ENCODE data around the gene IFRD1.

The IFRD1 gene

DNA sequence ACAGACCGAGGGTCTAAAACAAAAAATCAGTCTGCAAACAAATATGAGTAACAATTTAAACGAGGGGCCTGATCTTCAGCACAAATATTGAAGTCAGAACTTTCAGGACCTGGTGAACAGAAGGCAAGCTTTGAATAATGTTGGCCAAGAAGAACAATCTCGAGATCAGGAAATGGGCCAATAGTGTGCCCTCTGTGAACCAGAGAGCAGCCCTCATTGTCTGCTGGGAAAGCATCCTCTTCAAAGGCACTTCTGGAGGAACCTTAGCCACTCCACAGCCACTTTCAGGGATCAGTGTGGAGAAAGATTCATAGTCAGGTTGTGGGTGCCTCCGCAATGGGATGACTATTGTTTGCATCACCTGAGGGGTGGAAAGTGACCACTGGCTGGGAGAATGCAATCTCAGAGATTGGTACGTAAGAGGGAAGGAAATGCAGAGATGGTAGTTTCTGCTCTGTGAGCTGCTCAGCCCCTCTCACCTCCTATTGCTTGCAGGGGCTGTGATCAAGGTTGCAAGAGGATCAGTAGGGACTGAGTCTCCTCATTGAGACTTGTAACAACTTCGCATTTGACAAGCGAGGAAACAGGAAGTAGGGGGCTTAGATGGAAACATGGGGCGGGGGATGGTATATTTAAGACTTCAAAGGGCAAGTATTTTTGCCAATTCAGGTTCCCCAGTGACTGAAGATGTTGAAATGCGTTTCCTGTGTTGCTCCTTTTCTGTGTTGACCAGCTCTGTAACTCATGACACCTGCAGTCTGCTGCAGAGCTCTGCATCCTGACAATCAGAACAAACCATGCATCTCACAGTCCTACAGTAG, 28.4 kb upstream of the IFRD1 start:
- H3K27me3 ChIP-seq (ENCODE audit: insufficient read depth, low read length), result no peaks in the 10 kb centered on the region
- H3K4me1 ChIP-seq (ENCODE audit: insufficient read depth, low read length), result peaks cover 37% of the 10 kb centered on the region
- no peak overlapping the region for H3K9ac ChIP-seq (ENCODE audit: low read depth, low read length)
- no peaks in the 10 kb centered on the region; the same call in 1 of the 2 replicates for H3K9me3 ChIP-seq (ENCODE audit: insufficient read depth, low read depth, low read length)
- no peak overlapping the region for H3K4me3 ChIP-seq (ENCODE audit: low read length)
- no peaks in the 10 kb centered on the region for H3K36me3 ChIP-seq (ENCODE audit: insufficient read depth, low read length)
- peak overlapping the region; percentile 46 for H3K27ac ChIP-seq (ENCODE audit: low read depth, low read length)
- WGBS, result 65% methylated on average over 9 of the region's 9 CpGs

DNA sequence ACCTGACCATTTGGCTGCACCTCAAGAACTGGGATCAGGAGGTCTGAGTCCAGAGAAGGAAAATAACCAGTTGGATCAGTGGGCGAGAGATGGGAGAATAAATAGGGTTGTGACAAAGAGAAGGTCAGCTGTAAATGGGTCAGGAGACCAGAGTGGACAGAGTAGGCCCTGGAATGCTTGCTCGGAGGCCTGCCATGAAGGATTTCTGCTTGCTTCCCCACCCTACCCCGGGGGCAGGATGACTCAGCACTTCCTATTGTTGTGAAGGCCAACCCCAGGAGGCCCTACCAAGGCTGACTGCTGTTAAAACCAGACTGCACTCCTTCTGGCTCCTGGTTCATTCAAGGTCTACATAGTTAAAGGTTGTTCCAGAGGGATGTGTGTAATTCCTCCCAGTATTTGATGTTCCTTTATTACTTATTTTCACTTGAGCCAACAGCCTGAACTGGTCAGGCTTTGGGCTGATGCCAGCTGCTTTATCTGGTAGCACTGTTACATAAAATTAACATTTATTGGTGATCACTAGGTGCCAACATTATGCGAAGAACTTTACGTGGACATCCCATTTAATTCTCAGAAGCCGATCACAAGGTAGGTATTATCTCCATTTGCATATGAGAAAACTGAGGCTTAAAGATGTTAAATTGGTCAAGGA, 27.3 kb upstream of the IFRD1 start:
- no peaks in the 10 kb centered on the region for H3K9me3 ChIP-seq (ENCODE audit: insufficient read depth, low read depth, low read length)
- H3K4me3 ChIP-seq (ENCODE audit: low read length), result peak overlapping the region; percentile 2; the same call in 1 of the 2 replicates
- peak overlapping the region; percentile 0; the same call in 1 of the 2 replicates for H3K9ac ChIP-seq (ENCODE audit: low read depth, low read length)
- H3K4me1 ChIP-seq (ENCODE audit: insufficient read depth, low read length), result peaks cover 40% of the 10 kb centered on the region
- H3K27ac ChIP-seq (ENCODE audit: low read depth, low read length), result peak overlapping the region; percentile 46
- no peaks in the 10 kb centered on the region for H3K27me3 ChIP-seq (ENCODE audit: insufficient read depth, low read length)
- 64% methylated on average over 6 of the region's 6 CpGs for WGBS
- no peaks in the 10 kb centered on the region for H3K36me3 ChIP-seq (ENCODE audit: insufficient read depth, low read length)

DNA sequence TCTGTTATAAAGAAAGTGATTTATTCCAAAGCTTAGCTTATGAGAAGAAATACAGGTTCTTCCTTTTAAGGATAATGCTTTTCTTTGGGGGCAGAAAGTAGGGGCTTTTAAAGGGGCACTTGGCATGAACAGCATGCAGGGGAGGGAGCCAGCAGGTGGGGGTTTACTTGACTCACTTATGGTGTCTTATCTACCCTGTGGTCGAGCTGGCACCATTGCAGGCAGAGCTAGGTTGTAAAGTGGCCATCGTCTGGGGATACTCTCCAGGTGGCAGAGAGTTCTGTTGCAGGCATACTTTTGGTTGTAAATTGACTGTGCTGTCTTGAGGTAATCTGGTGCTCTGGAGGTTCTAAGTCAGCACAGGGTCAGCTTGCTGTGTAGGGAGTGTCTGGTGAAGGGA, 26.3 kb upstream of the IFRD1 start:
- Histone ChIP-seq H3K27me3 (ENCODE audit: insufficient read depth, low read length) (no peaks in the 10 kb centered on the region), H3K4me3 (ENCODE audit: low read length) (no peak overlapping the region), H3K9me3 (ENCODE audit: insufficient read depth, low read depth, low read length) (no peaks in the 10 kb centered on the region), H3K9ac (ENCODE audit: low read depth, low read length) (no peak overlapping the region), H3K36me3 (ENCODE audit: insufficient read depth, low read length) (no peaks in the 10 kb centered on the region), H3K27ac (ENCODE audit: low read depth, low read length) (no peak overlapping the region), H3K4me1 (ENCODE audit: insufficient read depth, low read length) (peaks cover 41% of the 10 kb centered on the region)
- WGBS, result 78% methylated on average over 2 of the region's 2 CpGs

DNA sequence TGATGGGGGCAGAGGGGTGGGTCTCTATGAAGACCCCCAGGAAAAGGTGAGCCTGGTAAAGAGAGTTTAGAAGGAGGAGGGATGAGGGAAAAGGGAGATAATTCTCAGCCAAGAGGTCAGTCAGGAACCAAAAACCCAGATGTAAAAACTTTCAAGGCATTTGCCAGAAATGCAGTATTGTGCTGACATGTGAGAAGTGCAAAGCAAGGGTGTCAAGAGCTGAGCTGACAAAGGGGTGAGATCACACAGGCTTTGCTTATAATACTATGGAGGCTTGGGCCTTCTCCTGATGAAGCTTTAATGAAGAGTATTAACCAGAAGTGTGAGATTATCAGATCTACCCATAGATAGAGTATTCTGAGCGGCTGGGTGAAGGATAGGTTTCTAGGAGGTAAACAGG, 22.3 kb upstream of the IFRD1 start:
- H3K4me1 ChIP-seq (ENCODE audit: insufficient read depth, low read length), result peaks cover 20% of the 10 kb centered on the region
- H3K36me3 ChIP-seq (ENCODE audit: insufficient read depth, low read length), result no peaks in the 10 kb centered on the region
- H3K9ac ChIP-seq (ENCODE audit: low read depth, low read length), result no peak overlapping the region
- 84% methylated on average over 1 of the region's 1 CpG for WGBS
- no peak overlapping the region for H3K4me3 ChIP-seq (ENCODE audit: low read length)
- H3K27ac ChIP-seq (ENCODE audit: low read depth, low read length), result no peak overlapping the region
- H3K27me3 ChIP-seq (ENCODE audit: insufficient read depth, low read length), result no peaks in the 10 kb centered on the region
- H3K9me3 ChIP-seq (ENCODE audit: insufficient read depth, low read depth, low read length), result no peaks in the 10 kb centered on the region

DNA sequence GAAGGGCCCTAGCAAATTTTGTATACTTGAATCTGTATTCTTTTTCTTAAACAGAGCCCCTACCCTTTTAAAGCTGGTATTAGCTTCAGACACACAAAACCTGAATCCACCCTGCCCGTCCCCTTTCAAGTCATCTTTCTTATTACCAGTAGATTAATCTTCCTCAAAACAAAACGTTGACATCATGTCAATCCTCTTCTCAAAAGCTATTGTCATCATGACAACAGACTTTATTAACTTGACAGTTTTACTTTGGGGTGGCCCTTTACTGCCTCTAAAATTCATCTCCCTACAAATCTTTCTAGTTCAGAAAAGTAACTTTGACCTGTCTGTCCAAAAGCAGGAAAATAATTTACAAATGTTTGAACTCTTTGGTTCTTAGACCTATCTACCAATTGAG, 21.5 kb upstream of the IFRD1 start:
- whole genome bisulfite sequencing, result 93% methylated on average over 2 of the region's 2 CpGs
- no peak overlapping the region for H3K27ac ChIP-seq (ENCODE audit: low read depth, low read length)
- no peak overlapping the region for H3K4me3 ChIP-seq (ENCODE audit: low read length)
- H3K27me3 ChIP-seq (ENCODE audit: insufficient read depth, low read length), result no peaks in the 10 kb centered on the region
- H3K4me1 ChIP-seq (ENCODE audit: insufficient read depth, low read length), result peaks cover 13% of the 10 kb centered on the region
- no peak overlapping the region for H3K9ac ChIP-seq (ENCODE audit: low read depth, low read length)
- H3K36me3 ChIP-seq (ENCODE audit: insufficient read depth, low read length), result no peaks in the 10 kb centered on the region
- H3K9me3 ChIP-seq (ENCODE audit: insufficient read depth, low read depth, low read length), result no peaks in the 10 kb centered on the region

DNA sequence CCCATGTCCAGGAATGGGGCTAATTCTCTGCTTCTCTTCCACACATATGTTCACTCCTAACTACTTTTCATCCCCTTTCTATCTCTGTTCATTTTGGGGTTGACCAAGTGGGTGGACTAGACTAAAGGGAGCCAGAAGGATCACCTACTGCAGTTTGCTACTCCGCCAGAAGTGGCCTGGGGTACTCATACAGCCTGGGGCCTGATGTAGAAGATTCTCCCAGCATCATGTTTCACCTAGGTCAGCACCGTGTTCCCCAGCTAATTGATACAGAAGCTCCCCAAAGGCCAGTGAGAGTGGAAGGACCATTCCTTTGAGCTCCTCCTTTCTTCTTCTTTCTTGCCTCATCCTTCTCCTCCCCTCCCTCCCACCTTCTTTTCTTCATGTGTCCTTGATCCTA, 19.6 kb upstream of the IFRD1 start:
- Histone ChIP-seq H3K27me3 (ENCODE audit: insufficient read depth, low read length) (no peaks in the 10 kb centered on the region), H3K9me3 (ENCODE audit: insufficient read depth, low read depth, low read length) (no peaks in the 10 kb centered on the region), H3K9ac (ENCODE audit: low read depth, low read length) (no peak overlapping the region), H3K36me3 (ENCODE audit: insufficient read depth, low read length) (no peaks in the 10 kb centered on the region), H3K27ac (ENCODE audit: low read depth, low read length) (no peak overlapping the region), H3K4me1 (ENCODE audit: insufficient read depth, low read length) (peaks cover 9% of the 10 kb centered on the region), H3K4me3 (ENCODE audit: low read length) (no peak overlapping the region)
- 82% methylated on average over 2 of the region's 2 CpGs for WGBS

DNA sequence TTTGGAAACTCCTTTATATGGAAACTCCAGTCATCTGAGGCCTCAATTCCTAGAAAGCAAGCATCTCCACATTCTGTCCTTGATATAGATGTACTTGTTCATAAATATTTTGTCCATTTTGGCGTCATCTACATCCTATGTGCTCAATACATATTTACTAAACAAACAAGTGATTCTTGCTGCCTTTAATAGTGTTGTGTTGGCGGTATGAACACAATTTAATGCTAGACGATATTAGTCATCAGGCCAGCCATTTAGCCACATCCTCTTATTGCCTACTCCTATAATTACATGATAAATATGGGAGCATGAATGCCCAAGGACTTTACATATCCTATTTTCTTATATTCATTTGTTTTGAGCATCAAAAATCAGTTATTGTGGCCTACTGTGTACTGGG, 18.5 kb upstream of the IFRD1 start:
- H3K4me3 ChIP-seq (ENCODE audit: low read length), result no peak overlapping the region
- H3K4me1 ChIP-seq (ENCODE audit: insufficient read depth, low read length), result peaks cover 4% of the 10 kb centered on the region; the same call in 1 of the 2 replicates
- H3K9ac ChIP-seq (ENCODE audit: low read depth, low read length), result no peak overlapping the region
- no peaks in the 10 kb centered on the region for H3K9me3 ChIP-seq (ENCODE audit: insufficient read depth, low read depth, low read length)
- 83% methylated on average over 1 of the region's 3 CpGs for WGBS
- no peaks in the 10 kb centered on the region for H3K36me3 ChIP-seq (ENCODE audit: insufficient read depth, low read length)
- H3K27me3 ChIP-seq (ENCODE audit: insufficient read depth, low read length), result no peaks in the 10 kb centered on the region
- H3K27ac ChIP-seq (ENCODE audit: low read depth, low read length), result no peak overlapping the region

DNA sequence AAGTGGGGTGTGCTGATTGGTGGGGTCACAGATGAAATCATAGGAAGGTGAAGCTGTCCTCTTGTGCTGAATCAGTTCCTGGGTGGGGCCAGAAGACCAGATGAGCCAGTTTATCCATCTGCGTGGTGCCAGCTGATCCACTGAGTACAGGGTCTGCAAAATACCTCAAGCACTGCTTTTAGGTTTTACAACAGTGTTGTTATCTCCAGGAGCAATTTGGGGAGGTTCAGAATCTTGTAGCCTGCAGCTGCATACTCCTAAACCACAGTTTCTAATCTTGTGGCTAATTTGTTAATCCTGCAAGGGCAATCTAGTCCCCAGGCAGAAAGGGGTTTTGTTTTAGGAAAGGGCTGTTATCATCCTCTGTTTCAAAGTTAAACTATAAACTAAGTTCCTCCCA, 17.0 kb upstream of the IFRD1 start:
- Histone ChIP-seq H3K9ac (ENCODE audit: low read depth, low read length) (no peak overlapping the region), H3K27me3 (ENCODE audit: insufficient read depth, low read length) (no peaks in the 10 kb centered on the region), H3K36me3 (ENCODE audit: insufficient read depth, low read length) (no peaks in the 10 kb centered on the region), H3K27ac (ENCODE audit: low read depth, low read length) (no peak overlapping the region), H3K4me3 (ENCODE audit: low read length) (no peak overlapping the region), H3K9me3 (ENCODE audit: insufficient read depth, low read depth, low read length) (no peaks in the 10 kb centered on the region), H3K4me1 (ENCODE audit: insufficient read depth, low read length) (no peaks in the 10 kb centered on the region; the same call in 1 of the 2 replicates)
- WGBS, result 86% methylated on average over 1 of the region's 1 CpG

DNA sequence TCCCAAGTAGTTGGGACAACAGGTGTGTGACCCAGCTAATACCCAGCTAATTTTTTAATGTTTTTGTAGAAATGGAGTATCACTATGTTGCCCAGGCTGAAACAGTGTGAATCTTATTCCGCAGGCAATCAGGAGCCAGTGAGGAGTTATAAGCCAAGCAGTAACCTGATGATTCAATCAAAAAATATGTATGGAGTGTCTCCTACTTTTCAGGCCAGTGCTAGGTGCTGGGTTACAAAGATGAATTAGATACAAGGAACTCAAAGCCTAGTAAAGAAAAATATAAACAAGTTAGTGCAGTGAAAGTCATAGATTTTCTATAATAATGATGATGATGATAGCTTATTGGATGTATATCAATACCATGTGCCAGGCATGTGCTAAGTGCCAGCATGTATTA, 13.2 kb upstream of the IFRD1 start:
- Histone ChIP-seq H3K4me1 (ENCODE audit: insufficient read depth, low read length) (no peaks in the 10 kb centered on the region; the same call in 1 of the 2 replicates), H3K9ac (ENCODE audit: low read depth, low read length) (no peak overlapping the region), H3K36me3 (ENCODE audit: insufficient read depth, low read length) (no peaks in the 10 kb centered on the region), H3K27me3 (ENCODE audit: insufficient read depth, low read length) (no peaks in the 10 kb centered on the region), H3K4me3 (ENCODE audit: low read length) (no peak overlapping the region), H3K27ac (ENCODE audit: low read depth, low read length) (no peak overlapping the region), H3K9me3 (ENCODE audit: insufficient read depth, low read depth, low read length) (no peaks in the 10 kb centered on the region)
- 89% methylated on average over 1 of the region's 1 CpG for WGBS

DNA sequence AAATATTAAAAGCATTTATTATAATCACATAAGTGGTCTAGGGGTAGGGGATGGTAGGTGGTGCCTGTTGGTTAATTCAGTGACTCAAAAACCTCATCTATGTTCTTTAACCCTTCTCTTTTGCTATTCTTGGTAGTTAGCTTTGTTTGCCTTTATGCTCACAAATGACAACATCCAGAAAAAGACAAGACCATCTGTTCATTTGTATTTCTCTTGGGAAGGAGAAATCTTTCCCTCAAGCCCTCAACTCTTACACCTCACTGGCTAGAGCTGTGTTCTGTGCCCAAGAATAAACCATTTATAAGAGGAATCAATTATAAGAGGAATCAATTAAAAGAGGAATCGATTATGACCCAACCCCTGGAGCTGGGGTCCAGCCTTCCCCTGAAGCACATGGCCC, 10.8 kb upstream of the IFRD1 start:
- WGBS, result 96% methylated on average over 1 of the region's 1 CpG
- no peak overlapping the region for H3K27ac ChIP-seq (ENCODE audit: low read depth, low read length)
- H3K4me3 ChIP-seq (ENCODE audit: low read length), result no peak overlapping the region
- no peaks in the 10 kb centered on the region for H3K27me3 ChIP-seq (ENCODE audit: insufficient read depth, low read length)
- H3K36me3 ChIP-seq (ENCODE audit: insufficient read depth, low read length), result no peaks in the 10 kb centered on the region
- H3K9ac ChIP-seq (ENCODE audit: low read depth, low read length), result no peak overlapping the region
- no peaks in the 10 kb centered on the region; the same call in 1 of the 2 replicates for H3K4me1 ChIP-seq (ENCODE audit: insufficient read depth, low read length)
- H3K9me3 ChIP-seq (ENCODE audit: insufficient read depth, low read depth, low read length), result no peaks in the 10 kb centered on the region

DNA sequence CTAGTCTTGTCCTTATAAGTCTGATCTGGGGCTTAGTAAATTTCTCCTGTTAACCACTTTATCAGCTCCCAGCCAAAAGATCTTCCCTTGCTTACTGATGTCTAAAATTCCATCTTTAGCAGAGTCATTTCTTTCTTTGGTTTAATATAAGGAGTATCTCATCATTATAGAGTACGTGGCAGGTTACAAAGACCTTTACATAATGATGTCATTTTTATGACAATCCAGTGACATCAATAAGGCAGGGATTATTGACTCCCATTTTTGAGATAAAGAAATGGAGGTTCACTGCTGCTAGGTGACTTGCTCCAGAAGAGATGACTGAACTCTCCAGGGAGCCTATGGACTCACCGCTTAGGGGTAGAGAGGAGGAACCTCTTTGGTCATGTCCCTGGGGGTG, 8.1 kb upstream of the IFRD1 start:
- Histone ChIP-seq H3K4me1 (ENCODE audit: insufficient read depth, low read length) (no peaks in the 10 kb centered on the region), H3K27me3 (ENCODE audit: insufficient read depth, low read length) (no peaks in the 10 kb centered on the region), H3K9ac (ENCODE audit: low read depth, low read length) (no peak overlapping the region), H3K36me3 (ENCODE audit: insufficient read depth, low read length) (no peaks in the 10 kb centered on the region), H3K9me3 (ENCODE audit: insufficient read depth, low read depth, low read length) (no peaks in the 10 kb centered on the region), H3K4me3 (ENCODE audit: low read length) (no peak overlapping the region), H3K27ac (ENCODE audit: low read depth, low read length) (no peak overlapping the region)
- 100% methylated on average over 2 of the region's 2 CpGs for WGBS

Data from HUES64 (cell line).